ENCODE measurements around the gene SASH3.

GRCh38 chrX:129768186-129768585 lies 11.6 kb upstream of the SASH3 start:
- no peak for TF ChIP-seq REST (IDR thresholded peaks at IDR 0.05; ENCODE audit: low read depth, low read length)
- TF ChIP-seq EZH2phosphoT487 (IDR thresholded peaks at IDR 0.05; ENCODE audit: borderline replicate concordance, low read depth) = no peak
- TF ChIP-seq JUND (IDR thresholded peaks at IDR 0.05) = no peak
